ENCODE data around the gene ABHD2. TPM values are rescaled to one million over a fixed set of nuclear protein-coding genes. Genes with fewer than 3 reads are reported as not detected.

The ABHD2 gene
- total RNA-seq, 1 donor from 2014 or later: 53.1 TPM

- Mint-ChIP-seq H3K36me3 (ENCODE audit: insufficient read depth) (no peaks in the 10 kb centered on the region), H3K27ac (no peak overlapping the region), H3K4me1 (ENCODE audit: low read depth) (peaks cover 25% of the 10 kb centered on the region), H3K27me3 (no peaks in the 10 kb centered on the region), H3K9me3 (ENCODE audit: low read depth) (no peaks in the 10 kb centered on the region), H3K4me3 (ENCODE audit: low read depth) (no peak overlapping the region)
- TF ChIP-seq CTCF (IDR thresholded peaks at IDR 0.05; ENCODE audit: unreplicated experiment): no peak
- no peak for DNase-seq (ENCODE audit: low spot score, unreplicated experiment)
These were observed 19.7 kb downstream of the ABHD2 start for GRCh38 chr15:89107984-89108383.

- TF ChIP-seq CTCF (IDR thresholded peaks at IDR 0.05; ENCODE audit: unreplicated experiment): no peak
- H3K27ac Mint-ChIP-seq: no peak overlapping the region
These were observed 20.6 kb downstream of the ABHD2 start for GRCh38 chr15:89108835-89109234.

GRCh38 chr15:89109238-89109637, 21.0 kb downstream of the ABHD2 start:
- Mint-ChIP-seq H3K9me3 (ENCODE audit: low read depth) (no peaks in the 10 kb centered on the region), H3K4me1 (ENCODE audit: low read depth) (peaks cover 37% of the 10 kb centered on the region), H3K27me3 (no peaks in the 10 kb centered on the region), H3K4me3 (ENCODE audit: low read depth) (no peak overlapping the region), H3K36me3 (ENCODE audit: insufficient read depth) (no peaks in the 10 kb centered on the region), H3K27ac (no peak overlapping the region)
- TF ChIP-seq CTCF (IDR thresholded peaks at IDR 0.05; ENCODE audit: unreplicated experiment): no peak
- no peak for DNase-seq (ENCODE audit: low spot score, unreplicated experiment)

More at GRCh38 chr15:89108835-89109234, 20.6 kb downstream of the ABHD2 start:
- Mint-ChIP-seq H3K27me3 (no peaks in the 10 kb centered on the region), H3K36me3 (ENCODE audit: insufficient read depth) (no peaks in the 10 kb centered on the region), H3K4me3 (ENCODE audit: low read depth) (no peak overlapping the region), H3K4me1 (ENCODE audit: low read depth) (peaks cover 34% of the 10 kb centered on the region), H3K9me3 (ENCODE audit: low read depth) (no peaks in the 10 kb centered on the region)
- no peak for DNase-seq (ENCODE audit: low spot score, unreplicated experiment)

GRCh38 chr15:89110060-89110459, 21.8 kb downstream of the ABHD2 start:
- H3K27me3 Mint-ChIP-seq: no peaks in the 10 kb centered on the region
- H3K9me3 Mint-ChIP-seq (ENCODE audit: low read depth): no peaks in the 10 kb centered on the region
- H3K27ac Mint-ChIP-seq: no peak overlapping the region
- no peaks in the 10 kb centered on the region for H3K36me3 Mint-ChIP-seq (ENCODE audit: insufficient read depth)
- H3K4me3 Mint-ChIP-seq (ENCODE audit: low read depth): no peak overlapping the region
- no peak for TF ChIP-seq CTCF (IDR thresholded peaks at IDR 0.05; ENCODE audit: unreplicated experiment)
- peaks cover 40% of the 10 kb centered on the region for H3K4me1 Mint-ChIP-seq (ENCODE audit: low read depth)
- no peak for DNase-seq (ENCODE audit: low spot score, unreplicated experiment)

GRCh38 chr15:89111352-89111751, 23.1 kb downstream of the ABHD2 start:
- no peak overlapping the region for H3K4me3 Mint-ChIP-seq (ENCODE audit: low read depth)
- H3K27ac Mint-ChIP-seq: no peak overlapping the region
- no peaks in the 10 kb centered on the region for H3K27me3 Mint-ChIP-seq

More at GRCh38 chr15:89111352-89111751, 23.1 kb downstream of the ABHD2 start:
- DNase-seq (ENCODE audit: low spot score, unreplicated experiment): no peak
- peaks cover under 1% of the 10 kb centered on the region for H3K36me3 Mint-ChIP-seq (ENCODE audit: insufficient read depth)
- H3K9me3 Mint-ChIP-seq (ENCODE audit: low read depth): no peaks in the 10 kb centered on the region
- H3K4me1 Mint-ChIP-seq (ENCODE audit: low read depth): peaks cover 46% of the 10 kb centered on the region
- TF ChIP-seq CTCF (IDR thresholded peaks at IDR 0.05; ENCODE audit: unreplicated experiment): no peak

All from progenitor cell of endocrine pancreas (in vitro differentiated cells).